Measurements from ENCODE around the gene SYNDIG1L. TPM values are rescaled to one million over a fixed set of nuclear protein-coding genes. Genes with fewer than 3 reads are reported as not detected.

The SYNDIG1L gene
- total RNA-seq, 1 experiment from 2014 or later = not detected

DNA sequence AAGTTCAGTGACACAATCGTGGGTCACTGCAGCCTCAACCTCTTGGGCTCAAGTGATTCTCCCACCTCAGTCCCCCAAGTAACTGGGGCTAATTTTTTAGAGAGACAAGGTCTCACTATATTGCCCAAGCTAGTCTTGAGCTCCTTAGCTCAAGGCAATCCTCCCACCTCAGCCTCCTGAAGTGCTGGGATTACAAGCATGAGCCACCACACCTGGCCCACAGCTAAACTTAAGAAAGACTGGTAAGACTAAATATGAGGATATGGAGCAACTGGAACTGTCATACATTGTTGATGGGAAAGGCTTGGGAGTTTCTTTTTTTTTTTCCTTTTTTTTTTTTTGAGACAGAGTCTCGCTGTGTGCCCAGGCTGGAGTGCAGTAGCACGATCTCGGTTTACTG lies 43.8 kb downstream of the SYNDIG1L start:
- ChIA-PET RAD21 (ENCODE audit: low non-redundant PET in 1 of 2, low total read pairs in 2 of 2, uncharacterized antibody in 2 of 2, unreplicated experiment in 2 of 2) (no interaction called here), POLR2A (no interaction called here), CTCF (interaction anchor here (0.5 kb wide), 1 partner anchor 53 kb away, joined by 3 read pairs; no protein-coding TSS in a partner anchor)
- H3K4me1 ChIP-seq (ENCODE audit: control insufficient read depth in 1 of 2, insufficient read depth in 2 of 2, low read length in 2 of 2) = no peaks in the 10 kb centered on the region
- no peak overlapping the region for H2AFZ ChIP-seq (ENCODE audit: low read depth, low read length, poor library complexity, severe bottlenecking)
- H3K9me2 ChIP-seq (ENCODE audit: insufficient read depth) = no peaks in the 10 kb centered on the region
- no peaks in the 10 kb centered on the region for H4K20me1 ChIP-seq (ENCODE audit: insufficient read depth)
- no peak overlapping the region for H3K4me2 ChIP-seq (ENCODE audit: low read length)
- no peaks in the 10 kb centered on the region for H3K27me3 ChIP-seq (ENCODE audit: insufficient read depth, low read length)
- no peaks in the 10 kb centered on the region for H3K36me3 ChIP-seq (ENCODE audit: control insufficient read depth in 1 of 2, insufficient read depth in 2 of 2, low read length in 2 of 2)
- H3K4me3 ChIP-seq (replicated peaks in 1 of 2; ENCODE audit: low read depth in 1 of 2, low read length in 2 of 2) = no peak overlapping the region
- TF ChIP-seq, protein P1, sequence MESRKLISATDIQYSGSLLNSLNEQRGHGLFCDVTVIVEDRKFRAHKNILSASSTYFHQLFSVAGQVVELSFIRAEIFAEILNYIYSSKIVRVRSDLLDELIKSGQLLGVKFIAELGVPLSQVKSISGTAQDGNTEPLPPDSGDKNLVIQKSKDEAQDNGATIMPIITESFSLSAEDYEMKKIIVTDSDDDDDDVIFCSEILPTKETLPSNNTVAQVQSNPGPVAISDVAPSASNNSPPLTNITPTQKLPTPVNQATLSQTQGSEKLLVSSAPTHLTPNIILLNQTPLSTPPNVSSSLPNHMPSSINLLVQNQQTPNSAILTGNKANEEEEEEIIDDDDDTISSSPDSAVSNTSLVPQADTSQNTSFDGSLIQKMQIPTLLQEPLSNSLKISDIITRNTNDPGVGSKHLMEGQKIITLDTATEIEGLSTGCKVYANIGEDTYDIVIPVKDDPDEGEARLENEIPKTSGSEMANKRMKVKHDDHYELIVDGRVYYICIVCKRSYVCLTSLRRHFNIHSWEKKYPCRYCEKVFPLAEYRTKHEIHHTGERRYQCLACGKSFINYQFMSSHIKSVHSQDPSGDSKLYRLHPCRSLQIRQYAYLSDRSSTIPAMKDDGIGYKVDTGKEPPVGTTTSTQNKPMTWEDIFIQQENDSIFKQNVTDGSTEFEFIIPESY (IDR thresholded peaks at IDR 0.05; ENCODE audit: extremely low read depth, insufficient replicate concordance, low read length) = no peak
- no peak for TF ChIP-seq POLR2A (IDR thresholded peaks at IDR 0.05; ENCODE audit: borderline replicate concordance, extremely low read depth, insufficient read depth, insufficient read length)
- TF ChIP-seq POLR2AphosphoS5 (IDR thresholded peaks at IDR 0.05; ENCODE audit: low read depth, low read length) = no peak
- TF ChIP-seq EZH2phosphoT487 (IDR thresholded peaks at IDR 0.05; ENCODE audit: borderline replicate concordance) = no peak
- TF ChIP-seq ELF1 (IDR thresholded peaks at IDR 0.05; ENCODE audit: borderline replicate concordance, low read depth) = no peak
- TF ChIP-seq, protein P2, sequence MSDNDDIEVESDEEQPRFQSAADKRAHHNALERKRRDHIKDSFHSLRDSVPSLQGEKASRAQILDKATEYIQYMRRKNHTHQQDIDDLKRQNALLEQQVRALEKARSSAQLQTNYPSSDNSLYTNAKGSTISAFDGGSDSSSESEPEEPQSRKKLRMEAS (IDR thresholded peaks at IDR 0.05) = no peak
- TF ChIP-seq, protein P3, sequence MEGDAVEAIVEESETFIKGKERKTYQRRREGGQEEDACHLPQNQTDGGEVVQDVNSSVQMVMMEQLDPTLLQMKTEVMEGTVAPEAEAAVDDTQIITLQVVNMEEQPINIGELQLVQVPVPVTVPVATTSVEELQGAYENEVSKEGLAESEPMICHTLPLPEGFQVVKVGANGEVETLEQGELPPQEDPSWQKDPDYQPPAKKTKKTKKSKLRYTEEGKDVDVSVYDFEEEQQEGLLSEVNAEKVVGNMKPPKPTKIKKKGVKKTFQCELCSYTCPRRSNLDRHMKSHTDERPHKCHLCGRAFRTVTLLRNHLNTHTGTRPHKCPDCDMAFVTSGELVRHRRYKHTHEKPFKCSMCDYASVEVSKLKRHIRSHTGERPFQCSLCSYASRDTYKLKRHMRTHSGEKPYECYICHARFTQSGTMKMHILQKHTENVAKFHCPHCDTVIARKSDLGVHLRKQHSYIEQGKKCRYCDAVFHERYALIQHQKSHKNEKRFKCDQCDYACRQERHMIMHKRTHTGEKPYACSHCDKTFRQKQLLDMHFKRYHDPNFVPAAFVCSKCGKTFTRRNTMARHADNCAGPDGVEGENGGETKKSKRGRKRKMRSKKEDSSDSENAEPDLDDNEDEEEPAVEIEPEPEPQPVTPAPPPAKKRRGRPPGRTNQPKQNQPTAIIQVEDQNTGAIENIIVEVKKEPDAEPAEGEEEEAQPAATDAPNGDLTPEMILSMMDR (IDR thresholded peaks at IDR 0.05 in 2 of 3, conservative IDR thresholded peaks at IDR 0.05 in 1 of 3; ENCODE audit: borderline replicate concordance in 1 of 3, insufficient read depth in 1 of 3, low read depth in 2 of 3, low read length in 2 of 3) = no peak
- TF ChIP-seq, protein P4, sequence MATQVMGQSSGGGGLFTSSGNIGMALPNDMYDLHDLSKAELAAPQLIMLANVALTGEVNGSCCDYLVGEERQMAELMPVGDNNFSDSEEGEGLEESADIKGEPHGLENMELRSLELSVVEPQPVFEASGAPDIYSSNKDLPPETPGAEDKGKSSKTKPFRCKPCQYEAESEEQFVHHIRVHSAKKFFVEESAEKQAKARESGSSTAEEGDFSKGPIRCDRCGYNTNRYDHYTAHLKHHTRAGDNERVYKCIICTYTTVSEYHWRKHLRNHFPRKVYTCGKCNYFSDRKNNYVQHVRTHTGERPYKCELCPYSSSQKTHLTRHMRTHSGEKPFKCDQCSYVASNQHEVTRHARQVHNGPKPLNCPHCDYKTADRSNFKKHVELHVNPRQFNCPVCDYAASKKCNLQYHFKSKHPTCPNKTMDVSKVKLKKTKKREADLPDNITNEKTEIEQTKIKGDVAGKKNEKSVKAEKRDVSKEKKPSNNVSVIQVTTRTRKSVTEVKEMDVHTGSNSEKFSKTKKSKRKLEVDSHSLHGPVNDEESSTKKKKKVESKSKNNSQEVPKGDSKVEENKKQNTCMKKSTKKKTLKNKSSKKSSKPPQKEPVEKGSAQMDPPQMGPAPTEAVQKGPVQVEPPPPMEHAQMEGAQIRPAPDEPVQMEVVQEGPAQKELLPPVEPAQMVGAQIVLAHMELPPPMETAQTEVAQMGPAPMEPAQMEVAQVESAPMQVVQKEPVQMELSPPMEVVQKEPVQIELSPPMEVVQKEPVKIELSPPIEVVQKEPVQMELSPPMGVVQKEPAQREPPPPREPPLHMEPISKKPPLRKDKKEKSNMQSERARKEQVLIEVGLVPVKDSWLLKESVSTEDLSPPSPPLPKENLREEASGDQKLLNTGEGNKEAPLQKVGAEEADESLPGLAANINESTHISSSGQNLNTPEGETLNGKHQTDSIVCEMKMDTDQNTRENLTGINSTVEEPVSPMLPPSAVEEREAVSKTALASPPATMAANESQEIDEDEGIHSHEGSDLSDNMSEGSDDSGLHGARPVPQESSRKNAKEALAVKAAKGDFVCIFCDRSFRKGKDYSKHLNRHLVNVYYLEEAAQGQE (IDR thresholded peaks at IDR 0.05; ENCODE audit: low read depth) = no peak
- TF ChIP-seq CBX3 (IDR thresholded peaks at IDR 0.05; ENCODE audit: low read depth) = no peak
- no peak for TF ChIP-seq SP1 (IDR thresholded peaks at IDR 0.05; ENCODE audit: low read depth)
- no peak for TF ChIP-seq EGR1 (IDR thresholded peaks at IDR 0.05; ENCODE audit: low read depth)
- TF ChIP-seq, protein P5, sequence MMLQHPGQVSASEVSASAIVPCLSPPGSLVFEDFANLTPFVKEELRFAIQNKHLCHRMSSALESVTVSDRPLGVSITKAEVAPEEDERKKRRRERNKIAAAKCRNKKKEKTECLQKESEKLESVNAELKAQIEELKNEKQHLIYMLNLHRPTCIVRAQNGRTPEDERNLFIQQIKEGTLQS (IDR thresholded peaks at IDR 0.05) = no peak
- TF ChIP-seq ZNF274 (IDR thresholded peaks at IDR 0.05; ENCODE audit: low read depth, low read length) = no peak
- no peak for TF ChIP-seq CEBPB (IDR thresholded peaks at IDR 0.05; ENCODE audit: low read depth)
- no peak for ATAC-seq
- no peaks in the 10 kb centered on the region for H3K79me2 ChIP-seq (ENCODE audit: insufficient read depth, low read length)
- no peaks in the 10 kb centered on the region for H3K9me3 ChIP-seq (ENCODE audit: control insufficient read depth in 1 of 2, insufficient read depth in 1 of 2, low read depth in 1 of 2, low read length in 2 of 2)
- no peak overlapping the region for H3K9ac ChIP-seq (ENCODE audit: low read length)
- intact Hi-C loops (cut with micrococcal nuclease) = no loop called here
- DNase-seq (ENCODE audit: low read depth, low spot score) = no peak
- no TSS peak for BruUV-seq (replicated peaks)
- no peak overlapping the region for H3K27ac ChIP-seq (ENCODE audit: low read depth, low read length)
